GM19351 (cell line): ENCODE data around the gene WDR36.

Experiments
- ATAC-seq: cut with Tn5 transposase; IDR thresholded peaks from one replicate; pipeline ENCODE4 v1.9.1; 2021; ENCODE audit warnings: mild to moderate bottlenecking, moderate library complexity; ENCODE audit not compliant: unreplicated experiment

WDR36 gene

GRCh38 chr5:111092062-111092853 is at the start of gene WDR36:
TSS of gene WDR36 (plus strand) at chr5:111092348. CDS start at chr5:111092457, 109 bp downstream.
- ATAC-seq, result peak; percentile 92

DNA sequence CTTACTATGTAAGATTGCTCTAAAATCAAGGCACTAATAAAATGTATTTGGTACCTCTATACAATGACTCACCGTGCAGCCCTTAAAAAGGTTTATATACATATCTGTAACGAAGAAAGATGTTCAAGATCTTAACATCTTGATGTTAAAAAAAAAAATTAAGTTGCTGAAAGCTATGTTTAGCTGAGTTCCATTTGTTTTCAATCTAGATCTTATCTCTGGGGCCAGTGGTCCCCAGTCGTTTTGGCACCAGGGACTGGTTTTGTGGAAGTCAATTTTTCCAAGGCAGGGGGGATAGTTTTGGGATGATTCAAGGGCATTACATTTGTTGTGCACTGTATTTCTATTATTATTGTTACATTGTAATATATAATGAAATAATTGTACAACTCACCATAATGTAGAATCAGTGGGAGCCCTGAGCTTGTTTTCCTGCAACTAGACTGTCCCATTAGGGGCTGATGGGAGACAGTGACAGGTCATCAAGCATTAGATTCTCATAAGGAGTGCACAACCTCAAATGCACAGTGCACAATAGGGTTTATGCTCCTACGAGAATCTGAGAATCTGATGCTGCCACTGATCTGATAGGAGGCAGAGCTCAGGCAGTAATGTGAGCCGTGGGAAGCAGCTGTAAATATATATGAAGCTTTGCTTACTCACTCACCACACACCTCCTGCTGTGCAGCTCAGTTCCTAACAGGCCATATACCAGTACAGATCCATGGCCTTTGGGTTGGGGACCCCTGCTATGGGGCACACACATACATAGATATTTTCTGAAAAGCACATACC is 48.2 kb upstream of the WDR36 start:
- ATAC-seq, result no peak

GRCh38 chr5:111058064-111058463 is 34.1 kb upstream of the WDR36 start:
- ATAC-seq, result no peak

DNA sequence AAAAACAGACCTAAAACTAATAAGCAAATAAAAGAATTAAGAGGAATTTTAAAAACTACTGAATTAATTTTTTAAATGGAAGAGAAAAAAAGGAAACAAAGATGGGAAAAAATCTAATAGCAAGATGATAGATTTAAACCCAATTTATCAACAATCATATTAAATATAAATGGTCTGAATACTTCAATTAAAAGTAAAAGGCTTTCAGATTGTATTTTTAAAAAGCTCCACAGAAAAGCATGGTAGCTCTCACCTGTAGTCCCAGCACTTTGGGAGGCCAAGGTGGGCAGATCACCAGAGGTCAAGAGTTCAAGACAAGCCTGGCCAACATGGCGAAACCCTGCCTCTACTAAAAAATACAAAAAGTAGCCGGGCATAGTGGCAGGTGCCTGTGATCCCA is 32.0 kb upstream of the WDR36 start:
- ATAC-seq, result no peak

- no peak for ATAC-seq
These were observed 30.5 kb upstream of the WDR36 start for GRCh38 chr5:111061618-111062017.

GRCh38 chr5:111063709-111064322 is 28.3 kb upstream of the WDR36 start:
- peak; percentile 82 for ATAC-seq

DNA sequence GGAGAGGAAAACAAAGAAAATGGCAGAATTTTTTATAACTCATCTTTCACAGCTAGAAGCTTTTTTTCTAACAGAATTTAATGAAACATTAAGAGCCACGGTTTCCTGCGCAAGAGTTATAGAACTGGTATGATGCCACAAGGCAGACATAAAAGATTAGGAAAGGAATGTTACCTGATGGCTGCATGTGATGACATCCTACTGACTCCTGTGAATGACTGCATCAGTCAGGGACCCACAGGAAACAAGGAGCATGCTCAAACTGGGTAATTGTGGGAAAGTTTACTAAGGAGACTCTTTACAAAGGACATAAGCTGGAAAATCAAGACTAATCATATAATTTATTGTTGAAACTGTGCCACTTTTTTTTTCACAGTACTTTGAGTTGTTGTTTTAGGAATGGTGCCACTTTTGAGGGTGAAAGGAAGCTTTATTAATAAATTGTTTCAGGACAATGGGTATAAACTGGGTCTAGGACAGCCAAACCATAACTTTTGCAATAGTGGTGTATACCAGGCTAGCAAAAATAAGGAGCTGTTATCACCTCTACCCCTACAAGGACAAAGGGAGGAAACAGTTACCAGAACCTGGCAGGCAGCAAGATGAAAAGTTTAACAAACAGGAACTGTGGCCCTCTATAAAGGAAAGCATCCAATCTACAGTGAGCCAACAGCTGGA is 25.7 kb upstream of the WDR36 start:
- ATAC-seq, result no peak

DNA sequence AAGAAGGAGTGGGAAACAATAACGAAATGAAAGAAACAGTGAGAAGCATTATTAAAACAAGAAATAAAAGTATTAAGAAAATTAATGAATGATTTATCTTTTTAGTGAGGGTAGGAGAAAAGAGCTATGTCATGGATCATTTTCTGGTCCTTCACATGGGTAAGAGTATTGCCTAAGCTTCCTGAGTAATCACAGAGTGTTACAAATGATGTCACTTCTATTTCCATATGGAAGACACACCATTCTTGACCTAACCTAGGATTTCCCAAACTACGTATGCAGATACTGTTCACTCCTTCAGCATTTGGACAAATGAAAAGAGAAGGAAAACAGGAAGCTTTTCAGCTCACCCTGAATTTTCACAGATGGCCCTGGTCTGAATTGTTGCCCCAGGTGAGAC is 23.9 kb upstream of the WDR36 start:
- ATAC-seq, result no peak

DNA sequence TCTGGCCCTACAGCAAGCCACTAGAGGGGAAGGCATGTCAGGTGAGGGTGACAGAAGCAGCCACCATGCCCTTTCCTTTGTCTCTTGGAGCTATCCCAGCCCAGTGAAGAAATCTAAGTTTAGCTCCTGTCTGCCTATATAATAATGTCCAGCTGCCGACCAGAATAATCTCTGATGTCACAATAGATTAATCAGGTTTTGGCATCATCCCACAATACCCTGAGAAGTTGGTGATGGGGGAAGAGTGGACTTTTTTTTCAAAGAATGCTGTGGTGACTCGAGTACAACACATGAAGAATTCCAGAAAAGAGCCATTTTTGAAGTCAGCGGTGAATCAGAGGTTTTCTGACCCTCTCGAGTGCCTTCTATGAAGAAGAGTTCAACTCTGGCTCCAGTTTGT is 22.3 kb upstream of the WDR36 start:
- ATAC-seq, result no peak

DNA sequence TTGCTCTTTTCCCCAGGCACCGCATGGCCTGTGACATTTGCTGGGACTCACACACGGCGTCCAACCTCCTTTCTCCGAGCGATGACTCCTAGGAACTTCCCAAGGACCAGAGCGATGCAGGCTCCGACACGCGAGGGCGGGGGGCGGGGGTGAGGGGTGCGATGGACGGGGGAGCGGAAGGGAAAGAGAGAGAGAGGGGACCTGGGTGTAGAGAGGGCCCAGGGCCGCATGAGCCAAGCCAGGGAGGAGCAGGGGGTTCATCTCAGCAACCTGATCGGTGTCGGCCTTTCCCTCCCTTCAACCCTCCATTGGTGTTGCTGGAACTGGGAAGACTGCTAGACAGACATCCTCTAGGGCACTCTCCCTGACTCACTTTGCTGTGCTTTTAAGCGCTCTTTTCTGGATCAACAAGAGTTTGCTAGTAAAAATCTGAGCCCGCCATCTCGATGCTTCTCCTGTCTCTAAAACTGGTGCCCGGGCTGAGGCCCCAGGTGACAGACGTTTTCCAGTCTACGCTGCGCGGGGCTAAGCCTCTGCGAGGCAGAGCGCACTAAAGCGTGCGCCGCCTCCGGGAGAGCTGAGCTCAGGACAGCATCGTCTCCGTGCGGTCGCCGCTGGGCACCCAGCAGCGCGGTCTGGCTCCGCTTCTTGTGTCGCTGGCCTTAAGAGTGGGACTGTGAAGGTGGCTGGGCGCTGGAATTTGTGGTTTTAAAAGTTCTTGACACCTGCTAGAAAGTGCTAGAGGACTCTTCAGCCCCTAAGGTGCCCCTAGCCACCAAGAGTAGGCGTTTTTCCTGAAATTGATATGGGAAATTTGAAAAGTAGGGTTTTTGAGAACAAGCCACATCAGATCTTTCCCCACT is 21.6 kb upstream of the WDR36 start:
- ATAC-seq, result no peak

- ATAC-seq, result no peak
These were observed 20.7 kb upstream of the WDR36 start, which contains the start of gene TSLP for GRCh38 chr5:111071413-111071812. TSS of gene TSLP (plus strand) at chr5:111071713. CDS start at chr5:111071891, 178 bp downstream.

- peak; percentile 72 for ATAC-seq
These were observed 19.0 kb upstream of the WDR36 start for GRCh38 chr5:111072949-111073682.

GRCh38 chr5:111074244-111074643 is 17.9 kb upstream of the WDR36 start:
- ATAC-seq, result no peak

- no peak for ATAC-seq
These were observed 16.6 kb upstream of the WDR36 start for GRCh38 chr5:111075520-111075919.

GRCh38 chr5:111076091-111076490 is 16.1 kb upstream of the WDR36 start:
- no peak for ATAC-seq

DNA sequence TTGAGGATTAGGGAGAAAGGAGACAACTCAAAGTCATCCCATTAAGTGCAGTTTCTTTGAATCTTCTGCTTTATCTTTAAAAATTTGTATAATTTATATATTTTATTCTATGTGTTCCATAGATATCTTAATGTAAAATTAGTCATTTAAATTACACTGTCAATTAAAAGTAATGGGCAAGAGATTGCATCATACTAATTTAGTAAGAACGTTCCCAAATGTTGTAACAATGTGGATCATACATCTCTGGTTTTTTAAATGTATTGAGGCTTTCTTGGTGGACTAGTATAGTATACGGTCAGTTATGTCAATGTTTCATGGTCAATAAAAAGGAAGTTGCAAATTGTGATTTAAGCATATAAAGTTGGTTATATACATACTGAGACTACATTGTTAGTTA is 14.5 kb upstream of the WDR36 start:
- ATAC-seq, result no peak

DNA sequence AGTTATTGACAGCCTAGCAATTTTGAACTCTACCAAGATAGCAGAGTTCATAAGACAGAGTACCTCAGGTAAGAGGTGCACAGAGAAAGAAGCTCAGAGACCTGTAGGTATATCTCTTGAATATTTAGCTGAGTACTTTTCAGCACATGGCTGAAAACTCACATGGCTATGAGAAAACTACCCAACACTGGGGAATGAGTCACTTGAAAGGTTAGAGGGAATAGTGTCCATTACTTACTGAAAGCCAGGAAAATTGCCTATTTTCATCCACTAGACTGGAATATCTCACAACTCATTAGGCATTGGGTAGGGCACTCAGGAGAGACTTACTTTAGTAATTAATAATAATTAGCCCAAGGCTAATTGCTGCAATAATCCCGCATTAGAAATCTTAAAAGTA is 12.3 kb upstream of the WDR36 start:
- no peak for ATAC-seq

DNA sequence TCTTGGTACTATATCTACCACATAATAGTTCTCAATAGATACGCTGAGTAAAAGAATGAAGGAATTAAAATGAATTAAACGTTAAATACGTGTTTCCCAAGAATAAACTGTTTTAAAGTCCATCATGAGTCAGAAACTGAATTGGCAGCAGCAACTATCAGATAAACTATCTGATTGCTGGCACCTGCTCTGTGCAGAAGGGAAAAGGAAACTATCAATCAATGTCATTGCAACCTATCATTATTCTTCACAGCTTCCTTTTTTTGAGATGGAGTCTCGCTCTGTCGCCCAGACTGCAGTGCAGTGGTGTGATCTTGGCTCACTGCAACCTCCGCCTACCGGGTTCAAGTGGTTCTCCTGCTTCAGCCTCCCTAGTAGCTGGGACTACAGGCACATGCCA is 8.8 kb upstream of the WDR36 start:
- no peak for ATAC-seq

GRCh38 chr5:111095982-111096381 is 3.8 kb downstream of the WDR36 start:
- ATAC-seq, result no peak
